Measurements from ENCODE around the gene AOX1. TPM values are rescaled to one million over a fixed set of nuclear protein-coding genes. Genes with fewer than 3 reads are reported as not detected.

The AOX1 gene
- total and polyA plus RNA-seq, 9 of the 15 experiments (the other 6 are each of a cell fraction or from before 2014, with no cell fraction given), result 0.10 to 0.55 (median 0.20) TPM; not detected in 6

DNA sequence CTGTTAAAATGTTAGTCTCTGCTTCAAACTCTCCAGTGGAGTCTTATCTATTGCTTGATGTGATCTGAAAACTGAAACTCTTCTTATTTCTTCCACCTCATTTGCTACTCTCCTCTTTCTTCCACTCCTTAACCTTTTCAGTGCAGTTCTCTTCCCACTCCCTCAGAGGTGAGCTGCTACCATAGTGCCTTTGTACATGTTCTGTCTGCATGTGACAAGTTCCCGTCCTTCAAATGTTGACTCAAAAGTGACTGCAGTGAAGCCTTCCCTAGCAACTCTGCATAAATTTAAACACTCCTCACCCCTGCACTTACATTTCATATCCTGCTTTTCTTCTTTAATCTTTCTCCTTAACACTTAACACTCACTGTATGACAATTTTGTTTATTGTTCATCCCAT lies 47.7 kb upstream of the AOX1 start:
- Histone ChIP-seq H3K4me2 (ENCODE audit: insufficient read depth, low read length) (no peak overlapping the region), H2AFZ (ENCODE audit: low read depth, low read length) (no peak overlapping the region), H3K9me3 (replicated peaks; ENCODE audit: control insufficient read depth, insufficient read depth, low read depth, low read length) (no peaks in the 10 kb centered on the region; the same call in 1 of the 2 replicates), H3K4me3 (no peak overlapping the region), H3K79me2 (ENCODE audit: control insufficient read depth, insufficient read depth, low read length) (no peaks in the 10 kb centered on the region), H3K36me3 (ENCODE audit: control insufficient read depth, insufficient read depth, low read length) (peaks cover 56% of the 10 kb centered on the region; the same call in 2 of the 3 replicates), H3K27me3 (ENCODE audit: control insufficient read depth in 2 of 2, insufficient read depth in 2 of 2, low read length in 2 of 2) (no peaks in the 10 kb centered on the region), H3K9ac (ENCODE audit: insufficient read depth in 1 of 2, low read depth in 2 of 2, low read length in 2 of 2) (no peak overlapping the region), H4K20me1 (replicated peaks; ENCODE audit: control insufficient read depth, insufficient read depth, low read length) (no peaks in the 10 kb centered on the region), H3K9me1 (ENCODE audit: control insufficient read depth, insufficient read depth, low read length) (no peaks in the 10 kb centered on the region), H3K4me1 (replicated peaks in 1 of 2; ENCODE audit: control insufficient read depth in 2 of 2, insufficient read depth in 2 of 2, low read length in 2 of 2) (no peaks in the 10 kb centered on the region), H3K27ac (ENCODE audit: extremely low read depth, low read depth, low read length) (no peak overlapping the region)
- DNase-seq (ENCODE audit: extremely low read depth in 1 of 4, low spot score in 3 of 4) (no peak), ATAC-seq (no peak), FAIRE-seq (no peak)
- BruUV-seq (replicated peaks), result no TSS peak
- TF ChIP-seq MTF1 (CRISPR knock-in tag; IDR thresholded peaks at IDR 0.05; ENCODE audit: borderline replicate concordance) (no peak), SPI1 (IDR thresholded peaks at IDR 0.05; ENCODE audit: borderline replicate concordance, low read depth, low read length) (no peak), BHLHE40 (IDR thresholded peaks at IDR 0.05; ENCODE audit: low read length) (no peak), RNF2 (IDR thresholded peaks at IDR 0.05) (no peak), NCOA4 (IDR thresholded peaks at IDR 0.05; ENCODE audit: partially characterized antibody) (no peak), CBFA2T3 (IDR thresholded peaks at IDR 0.05) (no peak), BRD4 (IDR thresholded peaks at IDR 0.05) (no peak), HIVEP1 (CRISPR knock-in tag; IDR thresholded peaks at IDR 0.05) (no peak), SAFB (IDR thresholded peaks at IDR 0.05; ENCODE audit: borderline replicate concordance, low read depth, low read length) (no peak), GATAD2A (IDR thresholded peaks at IDR 0.05) (no peak)
- TF ChIP-seq, protein P1, sequence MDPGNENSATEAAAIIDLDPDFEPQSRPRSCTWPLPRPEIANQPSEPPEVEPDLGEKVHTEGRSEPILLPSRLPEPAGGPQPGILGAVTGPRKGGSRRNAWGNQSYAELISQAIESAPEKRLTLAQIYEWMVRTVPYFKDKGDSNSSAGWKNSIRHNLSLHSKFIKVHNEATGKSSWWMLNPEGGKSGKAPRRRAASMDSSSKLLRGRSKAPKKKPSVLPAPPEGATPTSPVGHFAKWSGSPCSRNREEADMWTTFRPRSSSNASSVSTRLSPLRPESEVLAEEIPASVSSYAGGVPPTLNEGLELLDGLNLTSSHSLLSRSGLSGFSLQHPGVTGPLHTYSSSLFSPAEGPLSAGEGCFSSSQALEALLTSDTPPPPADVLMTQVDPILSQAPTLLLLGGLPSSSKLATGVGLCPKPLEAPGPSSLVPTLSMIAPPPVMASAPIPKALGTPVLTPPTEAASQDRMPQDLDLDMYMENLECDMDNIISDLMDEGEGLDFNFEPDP (CRISPR knock-in tag; IDR thresholded peaks at IDR 0.05), result no peak
- TF ChIP-seq, protein P2, sequence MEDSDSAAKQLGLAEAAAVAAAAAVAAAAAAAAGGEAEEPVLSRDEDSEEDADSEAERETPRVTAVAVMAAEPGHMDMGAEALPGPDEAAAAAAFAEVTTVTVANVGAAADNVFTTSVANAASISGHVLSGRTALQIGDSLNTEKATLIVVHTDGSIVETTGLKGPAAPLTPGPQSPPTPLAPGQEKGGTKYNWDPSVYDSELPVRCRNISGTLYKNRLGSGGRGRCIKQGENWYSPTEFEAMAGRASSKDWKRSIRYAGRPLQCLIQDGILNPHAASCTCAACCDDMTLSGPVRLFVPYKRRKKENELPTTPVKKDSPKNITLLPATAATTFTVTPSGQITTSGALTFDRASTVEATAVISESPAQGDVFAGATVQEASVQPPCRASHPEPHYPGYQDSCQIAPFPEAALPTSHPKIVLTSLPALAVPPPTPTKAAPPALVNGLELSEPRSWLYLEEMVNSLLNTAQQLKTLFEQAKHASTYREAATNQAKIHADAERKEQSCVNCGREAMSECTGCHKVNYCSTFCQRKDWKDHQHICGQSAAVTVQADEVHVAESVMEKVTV (CRISPR knock-in tag; IDR thresholded peaks at IDR 0.05), result no peak
- TF ChIP-seq, protein P3, sequence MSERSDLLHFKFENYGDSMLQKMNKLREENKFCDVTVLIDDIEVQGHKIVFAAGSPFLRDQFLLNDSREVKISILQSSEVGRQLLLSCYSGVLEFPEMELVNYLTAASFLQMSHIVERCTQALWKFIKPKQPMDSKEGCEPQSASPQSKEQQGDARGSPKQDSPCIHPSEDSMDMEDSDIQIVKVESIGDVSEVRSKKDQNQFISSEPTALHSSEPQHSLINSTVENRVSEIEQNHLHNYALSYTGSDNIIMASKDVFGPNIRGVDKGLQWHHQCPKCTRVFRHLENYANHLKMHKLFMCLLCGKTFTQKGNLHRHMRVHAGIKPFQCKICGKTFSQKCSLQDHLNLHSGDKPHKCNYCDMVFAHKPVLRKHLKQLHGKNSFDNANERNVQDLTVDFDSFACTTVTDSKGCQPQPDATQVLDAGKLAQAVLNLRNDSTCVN (CRISPR knock-in tag; IDR thresholded peaks at IDR 0.05), result no peak
- ChIA-PET POLR2A (no interaction called here), CTCF (ENCODE audit: low intra/inter-chr PET ratio) (no interaction called here)
- intact Hi-C loops (cut with micrococcal nuclease), result no loop called here
- in situ Hi-C loops (cut with MboI), result no loop called here
- 67% methylated on average over 1 of the region's 1 CpG for WGBS (ENCODE audit: insufficient coverage, low coverage, missing lambda C conversion rate)

Measured in K562 (cell line).